ENCODE measurements around the gene SLC9A3. TPM values are rescaled to one million over a fixed set of nuclear protein-coding genes. Genes with fewer than 3 reads are reported as not detected.

Gene SLC9A3
- total RNA-seq, 1 experiment from 2014 or later: 1.5 TPM

GRCh38 chr5:497871-498509 lies 26.3 kb downstream of the SLC9A3 start:
- H3K9me3 ChIP-seq (ENCODE audit: control insufficient read depth in 1 of 2, insufficient read depth in 1 of 2, low read depth in 1 of 2, low read length in 2 of 2): no peaks in the 10 kb centered on the region
- H2AFZ ChIP-seq (ENCODE audit: low read depth, low read length, poor library complexity, severe bottlenecking): no peak overlapping the region
- H3K4me1 ChIP-seq (ENCODE audit: control insufficient read depth in 1 of 2, insufficient read depth in 2 of 2, low read length in 2 of 2): no peaks in the 10 kb centered on the region
- no peak overlapping the region for H3K4me2 ChIP-seq (ENCODE audit: low read length)
- intact Hi-C loops (cut with micrococcal nuclease): no loop called here
- ATAC-seq (no peak), DNase-seq (ENCODE audit: low read depth, low spot score) (no peak)
- ChIA-PET CTCF (no interaction called here), POLR2A (no interaction called here), RAD21 (ENCODE audit: low non-redundant PET in 1 of 2, low total read pairs in 2 of 2, uncharacterized antibody in 2 of 2, unreplicated experiment in 2 of 2) (no interaction called here)
- H3K27ac ChIP-seq (ENCODE audit: low read depth, low read length): no peak overlapping the region
- no peaks in the 10 kb centered on the region for H3K27me3 ChIP-seq (ENCODE audit: insufficient read depth, low read length)
- H3K4me3 ChIP-seq (replicated peaks in 1 of 2; ENCODE audit: low read depth in 1 of 2, low read length in 2 of 2): no peak overlapping the region
- H3K36me3 ChIP-seq (ENCODE audit: control insufficient read depth in 1 of 2, insufficient read depth in 2 of 2, low read length in 2 of 2): no peaks in the 10 kb centered on the region
- TF ChIP-seq CEBPB (IDR thresholded peaks at IDR 0.05; ENCODE audit: low read depth): no peak
- no peak for TF ChIP-seq POLR2A (IDR thresholded peaks at IDR 0.05; ENCODE audit: borderline replicate concordance, extremely low read depth, insufficient read depth, insufficient read length)
- no peaks in the 10 kb centered on the region for H3K9me2 ChIP-seq (ENCODE audit: insufficient read depth)
- H3K9ac ChIP-seq (ENCODE audit: low read length): no peak overlapping the region
- H4K20me1 ChIP-seq (ENCODE audit: insufficient read depth): no peaks in the 10 kb centered on the region
- BruUV-seq (replicated peaks): no TSS peak
- no peaks in the 10 kb centered on the region for H3K79me2 ChIP-seq (ENCODE audit: insufficient read depth, low read length)

- Histone ChIP-seq H3K9ac (ENCODE audit: low read length) (no peak overlapping the region), H4K20me1 (ENCODE audit: insufficient read depth) (no peaks in the 10 kb centered on the region), H3K9me3 (ENCODE audit: control insufficient read depth in 1 of 2, insufficient read depth in 1 of 2, low read depth in 1 of 2, low read length in 2 of 2) (no peaks in the 10 kb centered on the region), H3K27ac (ENCODE audit: low read depth, low read length) (no peak overlapping the region), H2AFZ (ENCODE audit: low read depth, low read length, poor library complexity, severe bottlenecking) (no peak overlapping the region), H3K27me3 (ENCODE audit: insufficient read depth, low read length) (no peaks in the 10 kb centered on the region), H3K9me2 (ENCODE audit: insufficient read depth) (no peaks in the 10 kb centered on the region), H3K79me2 (ENCODE audit: insufficient read depth, low read length) (no peaks in the 10 kb centered on the region), H3K4me1 (ENCODE audit: control insufficient read depth in 1 of 2, insufficient read depth in 2 of 2, low read length in 2 of 2) (no peaks in the 10 kb centered on the region), H3K4me3 (replicated peaks in 1 of 2; ENCODE audit: low read depth in 1 of 2, low read length in 2 of 2) (no peak overlapping the region), H3K4me2 (ENCODE audit: low read length) (no peak overlapping the region), H3K36me3 (ENCODE audit: control insufficient read depth in 1 of 2, insufficient read depth in 2 of 2, low read length in 2 of 2) (no peaks in the 10 kb centered on the region)
- TF ChIP-seq REST (IDR thresholded peaks at IDR 0.05; ENCODE audit: low read depth) (no peak), TCF7L2 (IDR thresholded peaks at IDR 0.05; ENCODE audit: borderline replicate concordance, extremely low read depth, insufficient read depth, insufficient read length) (no peak), EZH2 (IDR thresholded peaks at IDR 0.05) (no peak), ZNF274 (IDR thresholded peaks at IDR 0.05; ENCODE audit: low read depth, low read length) (no peak), SIN3A (IDR thresholded peaks at IDR 0.05; ENCODE audit: low read depth) (no peak), EZH2phosphoT487 (IDR thresholded peaks at IDR 0.05; ENCODE audit: borderline replicate concordance) (no peak), ELF1 (IDR thresholded peaks at IDR 0.05; ENCODE audit: borderline replicate concordance, low read depth) (no peak), ZFX (IDR thresholded peaks at IDR 0.05) (no peak), POLR2AphosphoS5 (IDR thresholded peaks at IDR 0.05; ENCODE audit: low read depth, low read length) (no peak), CBX3 (IDR thresholded peaks at IDR 0.05; ENCODE audit: low read depth) (no peak), CTCF (IDR thresholded peaks at IDR 0.05 in 2 of 3, conservative IDR thresholded peaks at IDR 0.05 in 1 of 3; ENCODE audit: borderline replicate concordance in 1 of 3, insufficient read depth in 1 of 3, low read depth in 2 of 3, low read length in 2 of 3) (no peak), JUND (IDR thresholded peaks at IDR 0.05) (no peak), FOSL1 (IDR thresholded peaks at IDR 0.05; ENCODE audit: low read depth) (no peak), SP1 (IDR thresholded peaks at IDR 0.05; ENCODE audit: low read depth) (no peak), SRF (IDR thresholded peaks at IDR 0.05; ENCODE audit: low read depth) (no peak)
- ATAC-seq: no peak
- ChIA-PET CTCF (no interaction called here), RAD21 (ENCODE audit: low non-redundant PET in 1 of 2, low total read pairs in 2 of 2, uncharacterized antibody in 2 of 2, unreplicated experiment in 2 of 2) (no interaction called here), POLR2A (no interaction called here)
- intact Hi-C loops (cut with micrococcal nuclease): no loop called here
- DNase-seq (ENCODE audit: low read depth, low spot score): no peak
- no TSS peak for BruUV-seq (replicated peaks)
These were observed 27.1 kb downstream of the SLC9A3 start for GRCh38 chr5:497090-497700.
